ENCODE results near the gene PERCC1.

GRCh38 chr16:1460602-1461138 lies 29.8 kb downstream of the PERCC1 start:
- TF ChIP-seq, protein P1, sequence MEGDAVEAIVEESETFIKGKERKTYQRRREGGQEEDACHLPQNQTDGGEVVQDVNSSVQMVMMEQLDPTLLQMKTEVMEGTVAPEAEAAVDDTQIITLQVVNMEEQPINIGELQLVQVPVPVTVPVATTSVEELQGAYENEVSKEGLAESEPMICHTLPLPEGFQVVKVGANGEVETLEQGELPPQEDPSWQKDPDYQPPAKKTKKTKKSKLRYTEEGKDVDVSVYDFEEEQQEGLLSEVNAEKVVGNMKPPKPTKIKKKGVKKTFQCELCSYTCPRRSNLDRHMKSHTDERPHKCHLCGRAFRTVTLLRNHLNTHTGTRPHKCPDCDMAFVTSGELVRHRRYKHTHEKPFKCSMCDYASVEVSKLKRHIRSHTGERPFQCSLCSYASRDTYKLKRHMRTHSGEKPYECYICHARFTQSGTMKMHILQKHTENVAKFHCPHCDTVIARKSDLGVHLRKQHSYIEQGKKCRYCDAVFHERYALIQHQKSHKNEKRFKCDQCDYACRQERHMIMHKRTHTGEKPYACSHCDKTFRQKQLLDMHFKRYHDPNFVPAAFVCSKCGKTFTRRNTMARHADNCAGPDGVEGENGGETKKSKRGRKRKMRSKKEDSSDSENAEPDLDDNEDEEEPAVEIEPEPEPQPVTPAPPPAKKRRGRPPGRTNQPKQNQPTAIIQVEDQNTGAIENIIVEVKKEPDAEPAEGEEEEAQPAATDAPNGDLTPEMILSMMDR (IDR thresholded peaks at IDR 0.05) = no peak
- TF ChIP-seq POLR2A (IDR thresholded peaks at IDR 0.05) = no peak
